Tibial artery (tissue), 4 donors: ENCODE data around the gene ICAM1.

Experiments used
- DNase-seq, 2 donors: peaks; one replicate each; pipeline ENCODE4 v3.0.0-alpha.2; 2019
- H3K27ac ChIP-seq, 2 donors: fragments of 200-600 bp; sonication (generic) in 1 of 2; 1 replicate in 1 of 2; 2 replicates in 1 of 2; pipeline ENCODE4 v1.5.1; 2018 to 2019; ENCODE audit warnings: mild to moderate bottlenecking in 1 of 2
- H3K27me3 ChIP-seq, 2 donors: fragments of 200-600 bp; sonication (generic) in 1 of 2; one replicate each; pipeline versions ENCODE4 v1.5.1 to v1.6.0; 2016 to 2019
- H3K36me3 ChIP-seq, 3 donors: fragments of 200-600 bp; sonication (generic) in 2 of 3; one replicate each; pipeline ENCODE4 v1.5.1; 2016 to 2019; ENCODE audit warnings: mild to moderate bottlenecking in 2 of 3
- H3K4me1 ChIP-seq, 4 donors: fragments of 200-600 bp; sonication (generic) in 2 of 4; 1 replicate in 3 of 4; 2 replicates in 1 of 4; pipeline ENCODE4 v1.5.1; 2016 to 2019
- H3K4me3 ChIP-seq, 2 donors: fragments of 200-600 bp; sonication (generic) in 1 of 2; 1 replicate in 1 of 2; 2 replicates in 1 of 2; pipeline ENCODE4 v1.5.1; 2018 to 2019; ENCODE audit warnings: mild to moderate bottlenecking in 2 of 2
- H3K9me3 ChIP-seq, 3 donors: fragments of 200-600 bp; sonication (generic) in 1 of 3; one replicate each; pipeline ENCODE4 v1.5.1; 2016 to 2019
- CTCF ChIP-seq, 2 experiments: fragments of 200-600 bp in 1 of 2; fragments of 450-650 bp in 1 of 2; IDR thresholded peaks; one replicate each; pipeline ENCODE4 v1.5.1; 2017 to 2019; ENCODE audit warnings: antibody characterized with exemption in 2 of 2, mild to moderate bottlenecking in 1 of 2, moderate library complexity in 1 of 2
- intact Hi-C: fragments of 100-400 bp; cut with DNase I; formaldehyde crosslinking; loops from one replicate; pipeline ENCODE4 v1.15.0; 2023; ENCODE audit warnings: low total_unique reads

Gene ICAM1

GRCh38 chr19:10332158-10332964 is 61.4 kb downstream of the ICAM1 start:
- TF ChIP-seq CTCF (IDR thresholded peaks at IDR 0.05) = no peak
- peaks cover 24 to 35% (median 25%) of the 10 kb centered on the region in 3 donors for H3K36me3 ChIP-seq
- H3K9me3 ChIP-seq = no peaks in the 10 kb centered on the region
- H3K27me3 ChIP-seq = no peaks in the 10 kb centered on the region
- H3K27ac ChIP-seq = peak overlapping the region; percentile 80 to 81
- intact Hi-C loops = loop anchor here (5.0 kb wide), 1 partner anchor 50 kb away; the partner anchor contains the start of gene TYK2
- peaks cover 0 to 30% (median 25%) of the 10 kb centered on the region in 4 donors for H3K4me1 ChIP-seq
- peak overlapping the region; percentile 65 for H3K4me3 ChIP-seq
- no peak for DNase-seq

- Histone ChIP-seq H3K36me3 (peaks cover 16 to 27% (median 17%) of the 10 kb centered on the region in 3 donors), H3K27me3 (no peaks in the 10 kb centered on the region), H3K4me3 (peak within 1 kb of the TSS; percentile 65), H3K27ac (peak within 1 kb of the TSS; percentile 80 to 81), H3K9me3 (no peaks in the 10 kb centered on the region), H3K4me1 (peaks cover 0 to 30% (median 25%) of the 10 kb centered on the region in 4 donors)
- no peak for TF ChIP-seq CTCF (IDR thresholded peaks at IDR 0.05)
- DNase-seq = peak; percentile 96 to 99
- intact Hi-C loops = loop anchor here (5.0 kb wide), 1 partner anchor 49 kb away; the partner anchor contains the start of gene TYK2
Measured at GRCh38 chr19:10332965-10333757, 62.2 kb downstream of the ICAM1 start, which contains the start of gene RAVER1. Gene RAVER1, minus strand, starts transcription at chr19:10333529. Its CDS starts 22 bp downstream, at chr19:10333507.

- H3K4me1 ChIP-seq = peaks cover 0 to 30% (median 25%) of the 10 kb centered on the region in 4 donors
- peak overlapping the region; percentile 80 to 81 for H3K27ac ChIP-seq
- no peaks in the 10 kb centered on the region for H3K9me3 ChIP-seq
- H3K36me3 ChIP-seq = peaks cover 8 to 19% (median 9%) of the 10 kb centered on the region in 3 donors
- no peaks in the 10 kb centered on the region for H3K27me3 ChIP-seq
- intact Hi-C loops = loop anchor here (5.0 kb wide), 1 partner anchor 48 kb away; the partner anchor contains the start of gene TYK2
- TF ChIP-seq CTCF (IDR thresholded peaks at IDR 0.05) = no peak
- H3K4me3 ChIP-seq = peak overlapping the region; percentile 65
- no peak for DNase-seq
Measured at GRCh38 chr19:10333758-10334587, 63.1 kb downstream of the ICAM1 start.

- Histone ChIP-seq H3K4me3 (peak overlapping the region; percentile 65), H3K9me3 (no peaks in the 10 kb centered on the region), H3K36me3 (peaks cover 0 to 11% (median 5%) of the 10 kb centered on the region in 3 donors), H3K27ac (peak overlapping the region; percentile 80 to 81), H3K4me1 (peaks cover 0 to 30% (median 25%) of the 10 kb centered on the region in 4 donors), H3K27me3 (no peaks in the 10 kb centered on the region)
- TF ChIP-seq CTCF (IDR thresholded peaks at IDR 0.05) = no peak
- intact Hi-C loops = loop anchor here (5.0 kb wide), 1 partner anchor 48 kb away; the partner anchor contains the start of gene TYK2
- DNase-seq = peak; percentile 96 to 98
Measured at GRCh38 chr19:10334588-10335351, 63.9 kb downstream of the ICAM1 start.
